ENCODE results near the gene WWOX.

DNA sequence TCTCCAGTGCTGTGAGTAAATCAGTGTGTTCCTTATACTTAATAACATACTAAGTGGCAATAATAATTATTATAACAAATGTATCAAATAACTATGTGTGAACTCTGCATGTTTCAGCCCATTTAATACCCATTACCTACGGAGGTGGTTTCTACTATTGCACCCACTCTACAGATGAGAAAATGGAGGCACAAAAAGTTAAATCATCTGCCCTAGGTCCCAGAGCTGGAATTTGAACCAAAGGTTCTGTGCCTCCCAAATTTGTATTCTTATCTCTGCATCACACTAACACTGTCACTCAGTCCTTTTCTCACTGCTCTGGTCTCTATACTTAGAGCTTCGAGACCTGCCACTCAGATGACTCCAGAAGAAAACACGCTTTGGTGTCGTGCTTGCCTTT is 1084.1 kb downstream of the WWOX start:
- no peak for TF ChIP-seq ARNTL (CRISPR knock-in tag; IDR thresholded peaks at IDR 0.05; ENCODE audit: borderline replicate concordance, low read depth)
- no peak for TF ChIP-seq CSDC2 (CRISPR knock-in tag; IDR thresholded peaks at IDR 0.05)
- TF ChIP-seq OSR1 (CRISPR knock-in tag; IDR thresholded peaks at IDR 0.05): no peak
- TF ChIP-seq TCF4 (CRISPR knock-in tag; IDR thresholded peaks at IDR 0.05; ENCODE audit: borderline replicate concordance): no peak
- no peak for TF ChIP-seq ZNF70 (CRISPR knock-in tag; IDR thresholded peaks at IDR 0.05)
- no peak for TF ChIP-seq TOX (CRISPR knock-in tag; IDR thresholded peaks at IDR 0.05; ENCODE audit: borderline replicate concordance)
- no peak for TF ChIP-seq RARB (CRISPR knock-in tag; IDR thresholded peaks at IDR 0.05)
- no peak for TF ChIP-seq BACH2 (CRISPR knock-in tag; IDR thresholded peaks at IDR 0.05; ENCODE audit: borderline replicate concordance)

All from SK-N-SH treated with all-trans-retinoic acid at 6 μM for 48 hours (cell line).